Measurements from ENCODE around the gene NCEH1. TPM values are rescaled to one million over a fixed set of nuclear protein-coding genes. Genes with fewer than 3 reads are reported as not detected.

Gene NCEH1
- total and polyA plus RNA-seq, 2 experiments from 2014 or later, result 4.7 to 10.5 TPM

- H3K4me3 ChIP-seq, result no peak overlapping the region
- H3K9me2 ChIP-seq (replicated peaks; ENCODE audit: insufficient read depth), result no peaks in the 10 kb centered on the region
- H2AFZ ChIP-seq, result peak overlapping the region; percentile 9
- peak; percentile 38 for DNase-seq (ENCODE audit: low spot score)
- peak overlapping the region; percentile 74 for H3K27ac ChIP-seq
- WGBS (ENCODE audit: low lambda C conversion rate, missing lambda C conversion rate), result 56% methylated on average over 8 of the region's 8 CpGs
- peaks cover 31% of the 10 kb centered on the region for H3K79me2 ChIP-seq
- H3K4me2 ChIP-seq, result peak overlapping the region; percentile 70
- no peaks in the 10 kb centered on the region for H3K4me1 ChIP-seq (ENCODE audit: insufficient read depth)
- H3K36me3 ChIP-seq (replicated peaks; ENCODE audit: insufficient read depth, low read depth), result no peaks in the 10 kb centered on the region
- no peaks in the 10 kb centered on the region for H3K27me3 ChIP-seq
- no peaks in the 10 kb centered on the region for H3K9me3 ChIP-seq (ENCODE audit: low read depth)
- H4K20me1 ChIP-seq (ENCODE audit: insufficient read depth, poor library complexity, severe bottlenecking), result no peaks in the 10 kb centered on the region
- TF ChIP-seq CTCF (IDR thresholded peaks at IDR 0.05; ENCODE audit: poor library complexity) (no peak), EZH2phosphoT487 (IDR thresholded peaks at IDR 0.05; ENCODE audit: low read depth, severe bottlenecking, unreplicated experiment) (no peak)
Observed at GRCh38 chr3:172749230-172749965, 38.5 kb upstream of the NCEH1 start.

- DNase-seq (ENCODE audit: low spot score), result no peak
- Histone ChIP-seq H3K4me2 (no peak overlapping the region), H3K9me2 (replicated peaks; ENCODE audit: insufficient read depth) (no peaks in the 10 kb centered on the region), H3K4me1 (ENCODE audit: insufficient read depth) (no peaks in the 10 kb centered on the region), H3K27ac (no peak overlapping the region), H3K79me2 (peaks cover 2% of the 10 kb centered on the region), H3K36me3 (replicated peaks; ENCODE audit: insufficient read depth, low read depth) (no peaks in the 10 kb centered on the region), H3K27me3 (no peaks in the 10 kb centered on the region), H4K20me1 (ENCODE audit: insufficient read depth, poor library complexity, severe bottlenecking) (no peaks in the 10 kb centered on the region), H3K4me3 (no peak overlapping the region), H3K9me3 (ENCODE audit: low read depth) (no peaks in the 10 kb centered on the region), H2AFZ (no peak overlapping the region)
- WGBS (ENCODE audit: low lambda C conversion rate, missing lambda C conversion rate), result 72% methylated on average over 2 of the region's 2 CpGs
- TF ChIP-seq CTCF (IDR thresholded peaks at IDR 0.05; ENCODE audit: poor library complexity), result no peak
- no peak for TF ChIP-seq EZH2 (IDR thresholded peaks at IDR 0.05; ENCODE audit: borderline replicate concordance)
- TF ChIP-seq EZH2phosphoT487 (IDR thresholded peaks at IDR 0.05; ENCODE audit: low read depth, severe bottlenecking, unreplicated experiment), result no peak
Observed at GRCh38 chr3:172746475-172746874, 35.6 kb upstream of the NCEH1 start.

- 50% methylated on average over 1 of the region's 1 CpG for WGBS (ENCODE audit: low lambda C conversion rate, missing lambda C conversion rate)
Observed at GRCh38 chr3:172739462-172739861, 28.6 kb upstream of the NCEH1 start.

More at GRCh38 chr3:172739462-172739861, 28.6 kb upstream of the NCEH1 start:
- Histone ChIP-seq H3K4me1 (ENCODE audit: insufficient read depth) (no peaks in the 10 kb centered on the region), H3K4me2 (no peak overlapping the region), H3K27ac (no peak overlapping the region), H3K27me3 (no peaks in the 10 kb centered on the region), H3K36me3 (replicated peaks; ENCODE audit: insufficient read depth, low read depth) (no peaks in the 10 kb centered on the region), H3K4me3 (no peak overlapping the region), H3K79me2 (no peaks in the 10 kb centered on the region), H2AFZ (no peak overlapping the region), H3K9me2 (replicated peaks; ENCODE audit: insufficient read depth) (no peaks in the 10 kb centered on the region), H4K20me1 (ENCODE audit: insufficient read depth, poor library complexity, severe bottlenecking) (no peaks in the 10 kb centered on the region), H3K9me3 (ENCODE audit: low read depth) (no peaks in the 10 kb centered on the region)
- no peak for TF ChIP-seq EZH2 (IDR thresholded peaks at IDR 0.05; ENCODE audit: borderline replicate concordance)
- TF ChIP-seq CTCF (IDR thresholded peaks at IDR 0.05; ENCODE audit: poor library complexity), result no peak
- no peak for TF ChIP-seq EZH2phosphoT487 (IDR thresholded peaks at IDR 0.05; ENCODE audit: low read depth, severe bottlenecking, unreplicated experiment)
- DNase-seq (ENCODE audit: low spot score), result no peak
